ENCODE results near the gene CCR1. TPM values are rescaled to one million over a fixed set of nuclear protein-coding genes. Genes with fewer than 3 reads are reported as not detected.

Gene CCR1
- polyA plus RNA-seq, 1 donor from 2014 or later = not detected

Other genes with a start within 250 kb of the CCR1 start
- gene FYCO1, start 212.5 kb downstream of the CCR1 start, polyA plus RNA-seq = 0.12 TPM in 1 of 2 replicates, not detected in the other
- gene XCR1, start 180.8 kb downstream of the CCR1 start, polyA plus RNA-seq = not detected in 2 replicates
- not detected in 2 replicates for gene CCR3, start 34.1 kb upstream of the CCR1 start, polyA plus RNA-seq
- gene CCR2, start 145.8 kb upstream of the CCR1 start, polyA plus RNA-seq = not detected in 2 replicates
- gene CCR5, start 162.6 kb upstream of the CCR1 start, polyA plus RNA-seq = not detected in 2 replicates
- gene CCRL2, start 198.9 kb upstream of the CCR1 start, polyA plus RNA-seq = not detected in 2 replicates